Mesenchymal stem cell (in vitro differentiated cells and primary cell): ENCODE measurements around the gene CENPX.
A peak's percentile ranks its signal among the peaks of the same experiment; 100 is the strongest.

Experiments used
- DNase-seq: peaks from one replicate; pipeline ENCODE4 v3.0.0-alpha.2; 2013
- H2AFZ ChIP-seq: one replicate; pipeline ENCODE4 v1.6.1; 2013; ENCODE audit warnings: low read depth, mild to moderate bottlenecking, control low read depth, inconsistent platforms, low read length, moderate library complexity
- H2AK5ac ChIP-seq: 2 replicates; pipeline ENCODE4 v1.6.1; 2013; ENCODE audit warnings: low read length, moderate library complexity, mild to moderate bottlenecking, inconsistent platforms; ENCODE audit not compliant: severe bottlenecking
- H2BK120ac ChIP-seq: one replicate; pipeline ENCODE4 v1.6.1; 2013; ENCODE audit warnings: low read depth, mild to moderate bottlenecking, inconsistent platforms, low read length, moderate library complexity
- H2BK12ac ChIP-seq, 2 experiments: one replicate each; pipeline ENCODE4 v1.6.1; 2013; ENCODE audit warnings: inconsistent platforms in 2 of 2, low read length in 2 of 2, mild to moderate bottlenecking in 2 of 2, moderate library complexity in 2 of 2, control low read depth in 1 of 2
- H2BK15ac ChIP-seq: one replicate; pipeline ENCODE4 v1.6.1; 2013; ENCODE audit warnings: mild to moderate bottlenecking, low read depth, inconsistent platforms; ENCODE audit not compliant: poor library complexity, severe bottlenecking
- H2BK5ac ChIP-seq: 2 replicates; pipeline ENCODE4 v1.6.1; 2013; ENCODE audit warnings: low read depth, mild to moderate bottlenecking, low read length, control low read depth, inconsistent platforms; ENCODE audit not compliant: poor library complexity, severe bottlenecking
- H3K14ac ChIP-seq, 2 experiments: one replicate each; pipeline ENCODE4 v1.6.1; 2013; ENCODE audit warnings: inconsistent platforms in 2 of 2, low read length in 2 of 2, control low read depth in 1 of 2, mild to moderate bottlenecking in 1 of 2, moderate library complexity in 1 of 2
- H3K18ac ChIP-seq, 2 experiments: one replicate each; pipeline ENCODE4 v1.6.1; 2013; ENCODE audit warnings: inconsistent platforms in 2 of 2, low read length in 2 of 2, control low read depth in 1 of 2, low read depth in 1 of 2, mild to moderate bottlenecking in 1 of 2
- H3K23ac ChIP-seq, 2 experiments: one replicate each; pipeline ENCODE4 v1.6.1; 2013; ENCODE audit warnings: inconsistent platforms in 2 of 2, low read length in 2 of 2, mild to moderate bottlenecking in 2 of 2, moderate library complexity in 2 of 2, control low read depth in 1 of 2
- H3K27ac ChIP-seq: 2 replicates; pipeline ENCODE4 v1.5.1; 2013; ENCODE audit warnings: mild to moderate bottlenecking, moderate library complexity, low read length, control low read depth, inconsistent platforms; ENCODE audit not compliant: poor library complexity, severe bottlenecking
- H3K27me3 ChIP-seq, 2 experiments: 2 replicates each; pipeline versions ENCODE4 v1.6.1 to v1.7.0; 2013; ENCODE audit warnings: low read length in 2 of 2, mild to moderate bottlenecking in 2 of 2, moderate library complexity in 2 of 2, control low read depth in 1 of 2, inconsistent platforms in 1 of 2; ENCODE audit not compliant: control insufficient read depth in 1 of 2, insufficient read depth in 1 of 2
- H3K36me3 ChIP-seq, 2 experiments: 2 replicates each; pipeline versions ENCODE4 v1.6.1 to v1.7.0; 2013; ENCODE audit warnings: low read length in 2 of 2, control low read depth in 1 of 2, inconsistent platforms in 1 of 2, low read depth in 1 of 2, mild to moderate bottlenecking in 1 of 2; ENCODE audit not compliant: insufficient read depth in 2 of 2, control insufficient read depth in 1 of 2
- H3K4ac ChIP-seq, 2 experiments: one replicate each; pipeline ENCODE4 v1.6.1; 2013; ENCODE audit warnings: inconsistent platforms in 2 of 2, low read length in 2 of 2, mild to moderate bottlenecking in 2 of 2, moderate library complexity in 2 of 2, control low read depth in 1 of 2, low read depth in 1 of 2
- H3K4me1 ChIP-seq: 2 replicates; pipeline ENCODE4 v1.6.1; 2013; ENCODE audit warnings: low read depth, low read length, control low read depth; ENCODE audit not compliant: control insufficient read depth, insufficient read depth
- H3K4me2 ChIP-seq: 2 replicates; pipeline ENCODE4 v1.6.1; 2013; ENCODE audit warnings: low read length, mild to moderate bottlenecking, inconsistent platforms; ENCODE audit not compliant: poor library complexity, severe bottlenecking
- H3K4me3 ChIP-seq, 2 experiments: 2 replicates each; pipeline versions ENCODE4 v1.5.1 to v1.7.0; 2013; ENCODE audit warnings: low read length in 2 of 2, mild to moderate bottlenecking in 2 of 2, control low read depth in 1 of 2, low read depth in 1 of 2; ENCODE audit not compliant: insufficient read depth in 1 of 2
- H3K79me1 ChIP-seq: replicated peaks from 2 replicates; pipeline ENCODE4 v1.6.1; 2013; ENCODE audit warnings: mild to moderate bottlenecking, control low read depth, low read length, inconsistent platforms; ENCODE audit not compliant: poor library complexity, severe bottlenecking
- H3K9ac ChIP-seq: 2 replicates; pipeline ENCODE4 v1.7.0; 2013; ENCODE audit warnings: mild to moderate bottlenecking, low read length, moderate library complexity
- H3K9me3 ChIP-seq: 2 replicates; pipeline ENCODE4 v1.7.0; 2013; ENCODE audit warnings: mild to moderate bottlenecking, low read length; ENCODE audit not compliant: control insufficient read depth
- H4K8ac ChIP-seq: one replicate; pipeline ENCODE4 v1.6.1; 2013; ENCODE audit warnings: inconsistent platforms, mild to moderate bottlenecking, low read length, moderate library complexity
- H4K91ac ChIP-seq: one replicate; pipeline ENCODE4 v1.6.1; 2013; ENCODE audit warnings: mild to moderate bottlenecking, low read length, inconsistent platforms
- WGBS: methylation state at CpG from one replicate; pipeline ENCODE4 v1.1.7; 2013; ENCODE audit warnings: mixed read lengths; 5-methylcytosine and 5-hydroxymethylcytosine counted together

CENPX gene

GRCh38 chr17:81995463-81996231 lies 27.0 kb downstream of the CENPX start:
- no peak overlapping the region for H2BK12ac ChIP-seq
- H2BK120ac ChIP-seq: no peak overlapping the region
- H4K8ac ChIP-seq: no peak overlapping the region
- no peak overlapping the region for H2BK15ac ChIP-seq
- no peak overlapping the region for H3K4me3 ChIP-seq
- H3K27me3 ChIP-seq: no peaks in the 10 kb centered on the region
- no peak overlapping the region for H2AFZ ChIP-seq
- no peak overlapping the region for H3K4ac ChIP-seq
- H2BK5ac ChIP-seq: no peak overlapping the region
- peaks cover 16 to 69% of the 10 kb centered on the region in 2 experiments for H3K36me3 ChIP-seq
- DNase-seq: no peak
- no peak overlapping the region for H3K9ac ChIP-seq
- peaks cover 35% of the 10 kb centered on the region for H3K79me1 ChIP-seq
- H3K27ac ChIP-seq: no peak overlapping the region
- 95% methylated on average over 29 of the region's 29 CpGs for WGBS
- no peak overlapping the region for H3K23ac ChIP-seq
- no peak overlapping the region for H3K14ac ChIP-seq
- no peak overlapping the region for H3K4me2 ChIP-seq
- H4K91ac ChIP-seq: peak overlapping the region; percentile 45
- no peak overlapping the region for H3K18ac ChIP-seq
- no peak overlapping the region for H2AK5ac ChIP-seq
- peaks cover 40% of the 10 kb centered on the region for H3K4me1 ChIP-seq
- H3K9me3 ChIP-seq: no peaks in the 10 kb centered on the region

- Histone ChIP-seq H3K4me3 (peak overlapping the region in 1 of 2 experiments; percentile 2), H2BK12ac (no peak overlapping the region), H3K23ac (no peak overlapping the region), H3K14ac (no peak overlapping the region), H3K4me1 (peaks cover 39% of the 10 kb centered on the region), H2BK120ac (no peak overlapping the region), H3K27me3 (no peaks in the 10 kb centered on the region), H3K27ac (no peak overlapping the region), H3K9ac (no peak overlapping the region), H3K36me3 (peaks cover 19 to 71% of the 10 kb centered on the region in 2 experiments), H4K8ac (peak overlapping the region; percentile 28), H3K9me3 (no peaks in the 10 kb centered on the region), H4K91ac (no peak overlapping the region), H2AFZ (no peak overlapping the region), H3K4me2 (no peak overlapping the region), H2BK15ac (no peak overlapping the region), H2AK5ac (no peak overlapping the region), H3K79me1 (peaks cover 37% of the 10 kb centered on the region), H3K4ac (no peak overlapping the region), H3K18ac (no peak overlapping the region), H2BK5ac (no peak overlapping the region)
- 92% methylated on average over 36 of the region's 39 CpGs for WGBS
- DNase-seq: no peak
Measured at GRCh38 chr17:81994593-81995462, 27.9 kb downstream of the CENPX start.

GRCh38 chr17:81993729-81994592 lies 28.7 kb downstream of the CENPX start:
- Histone ChIP-seq H3K79me1 (peaks cover 43% of the 10 kb centered on the region), H3K23ac (no peak overlapping the region), H3K27me3 (no peaks in the 10 kb centered on the region), H3K36me3 (peaks cover 19 to 75% of the 10 kb centered on the region in 2 experiments), H3K18ac (no peak overlapping the region), H2AFZ (no peak overlapping the region), H3K4ac (no peak overlapping the region), H2BK5ac (no peak overlapping the region), H3K27ac (no peak overlapping the region), H2BK12ac (peak overlapping the region in 1 of 2 experiments; percentile 15), H3K9me3 (no peaks in the 10 kb centered on the region), H4K91ac (no peak overlapping the region), H3K4me2 (no peak overlapping the region), H2BK15ac (no peak overlapping the region), H3K9ac (no peak overlapping the region), H3K4me1 (peaks cover 42% of the 10 kb centered on the region), H2AK5ac (no peak overlapping the region), H3K14ac (no peak overlapping the region), H4K8ac (no peak overlapping the region), H2BK120ac (no peak overlapping the region), H3K4me3 (no peak overlapping the region)
- WGBS: 96% methylated on average over 37 of the region's 37 CpGs
- no peak for DNase-seq
